ENCODE data around the gene ADNP2. TPM values are rescaled to one million over a fixed set of nuclear protein-coding genes. Genes with fewer than 3 reads are reported as not detected.

Gene ADNP2
- total and polyA plus RNA-seq, 2 of the 13 experiments (the other 11 are each of a cell fraction or from before 2014, with no cell fraction given): 10.8 to 25.5 TPM

DNA sequence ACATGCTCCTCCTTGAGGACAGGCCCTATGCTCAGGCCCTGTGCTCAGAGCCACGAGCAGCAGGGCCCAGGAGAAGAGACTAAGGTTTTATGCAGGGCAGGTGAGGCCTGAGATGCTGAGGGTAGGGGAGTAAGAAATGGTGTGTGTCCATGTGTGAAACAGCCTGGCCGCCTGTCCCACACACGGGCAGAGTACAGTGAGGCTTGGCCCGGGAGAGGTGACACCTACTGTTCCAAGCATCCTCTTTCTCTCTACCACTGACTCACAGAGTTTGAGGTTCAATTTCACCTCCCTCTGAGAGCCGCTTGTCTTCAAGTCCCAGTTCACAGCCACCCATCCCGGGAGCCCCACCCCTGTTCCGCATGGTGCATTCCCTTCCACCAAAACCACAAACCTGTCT, 54.1 kb downstream of the ADNP2 start:
- TF ChIP-seq PCBP1 (IDR thresholded peaks at IDR 0.05; ENCODE audit: borderline replicate concordance, low read depth, low read length): no peak
- TF ChIP-seq MBD4 (IDR thresholded peaks at IDR 0.05; ENCODE audit: borderline replicate concordance, low read length): no peak
- no peak for TF ChIP-seq PRPF4 (IDR thresholded peaks at IDR 0.05; ENCODE audit: low read depth, low read length, poor library complexity, severe bottlenecking)
- no peak for TF ChIP-seq CEBPG (CRISPR knock-in tag; IDR thresholded peaks at IDR 0.05)
- no peak for TF ChIP-seq NR1H2 (CRISPR knock-in tag; IDR thresholded peaks at IDR 0.05; ENCODE audit: borderline replicate concordance, low read depth)
- TF ChIP-seq NCOA2 (CRISPR knock-in tag; IDR thresholded peaks at IDR 0.05): no peak
- TF ChIP-seq NRL (CRISPR knock-in tag; IDR thresholded peaks at IDR 0.05; ENCODE audit: borderline replicate concordance): no peak
- TF ChIP-seq, protein P1, sequence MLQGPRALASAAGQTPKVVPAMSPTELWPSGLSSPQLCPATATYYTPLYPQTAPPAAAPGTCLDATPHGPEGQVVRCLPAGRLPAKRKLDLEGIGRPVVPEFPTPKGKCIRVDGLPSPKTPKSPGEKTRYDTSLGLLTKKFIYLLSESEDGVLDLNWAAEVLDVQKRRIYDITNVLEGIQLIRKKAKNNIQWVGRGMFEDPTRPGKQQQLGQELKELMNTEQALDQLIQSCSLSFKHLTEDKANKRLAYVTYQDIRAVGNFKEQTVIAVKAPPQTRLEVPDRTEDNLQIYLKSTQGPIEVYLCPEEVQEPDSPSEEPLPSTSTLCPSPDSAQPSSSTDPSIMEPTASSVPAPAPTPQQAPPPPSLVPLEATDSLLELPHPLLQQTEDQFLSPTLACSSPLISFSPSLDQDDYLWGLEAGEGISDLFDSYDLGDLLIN (CRISPR knock-in tag; IDR thresholded peaks at IDR 0.05; ENCODE audit: borderline replicate concordance): no peak
- TF ChIP-seq TGIF2 (CRISPR knock-in tag; IDR thresholded peaks at IDR 0.05): no peak
- TF ChIP-seq ZNF768 (CRISPR knock-in tag; IDR thresholded peaks at IDR 0.05): no peak
- TF ChIP-seq PHB2 (IDR thresholded peaks at IDR 0.05; ENCODE audit: partially characterized antibody): no peak
- TF ChIP-seq CC2D1A (CRISPR knock-in tag; IDR thresholded peaks at IDR 0.05): no peak
- no peak for TF ChIP-seq GTF2F1 (IDR thresholded peaks at IDR 0.05; ENCODE audit: low read length)
- TF ChIP-seq PBX3 (CRISPR knock-in tag; IDR thresholded peaks at IDR 0.05; ENCODE audit: borderline replicate concordance): no peak
- no peak for TF ChIP-seq SETDB1 (CRISPR knock-in tag; IDR thresholded peaks at IDR 0.05; ENCODE audit: borderline replicate concordance)
- TF ChIP-seq KLF13 (CRISPR knock-in tag; IDR thresholded peaks at IDR 0.05): no peak
- no peak for TF ChIP-seq SMAD1 (CRISPR knock-in tag; IDR thresholded peaks at IDR 0.05; ENCODE audit: borderline replicate concordance, low read depth)
- Histone ChIP-seq H3K79me2 (ENCODE audit: insufficient read depth, low read length) (peaks cover 1% of the 10 kb centered on the region), H3K27ac (ENCODE audit: extremely low read length, insufficient read depth, low read length) (no peak overlapping the region), H3K36me3 (replicated peaks in 1 of 2; ENCODE audit: control insufficient read depth in 1 of 2, insufficient read depth in 2 of 2, low read length in 2 of 2) (peaks cover 0 to 6% of the 10 kb centered on the region in 2 experiments; a peak in 1 of 5 replicates), H2AFZ (ENCODE audit: low read length) (no peak overlapping the region), H3K9ac (ENCODE audit: insufficient read depth, low read depth, low read length) (no peak overlapping the region), H3K4me3 (replicated peaks in 1 of 3; ENCODE audit: insufficient read depth in 1 of 3, low read depth in 2 of 3, low read length in 3 of 3) (no peak overlapping the region), H3K4me1 (ENCODE audit: insufficient read depth, low read length) (no peaks in the 10 kb centered on the region), H3K9me3 (ENCODE audit: low read length) (peaks cover 8% of the 10 kb centered on the region), H4K20me1 (ENCODE audit: insufficient read depth, low read length) (no peaks in the 10 kb centered on the region), H3K4me2 (ENCODE audit: low read depth, low read length) (no peak overlapping the region), H3K27me3 (ENCODE audit: control insufficient read depth in 1 of 2, insufficient read depth in 2 of 2, low read length in 2 of 2) (no peaks in the 10 kb centered on the region)
- intact Hi-C loops (cut with micrococcal nuclease; ENCODE audit: unreplicated experiment): no loop called here
- CTCF ChIA-PET (ENCODE audit: low intra/inter-chr PET ratio, low total read pairs): no interaction called here
- ATAC-seq (no peak), DNase-seq (ENCODE audit: low spot score) (no peak), FAIRE-seq (no peak)
- in situ Hi-C loops (cut with HindIII; ENCODE audit: extremely low pct_ligation_motif_present, low pct_unique_long_range_greater_than_20kb): no loop called here
- POLR2A ChIA-PET: no interaction called here
- WGBS (ENCODE audit: low lambda C conversion rate): 91% methylated on average over 6 of the region's 7 CpGs
- no TSS peak for BruUV-seq (replicated peaks)
